ENCODE measurements around the gene ASB8.

DNA sequence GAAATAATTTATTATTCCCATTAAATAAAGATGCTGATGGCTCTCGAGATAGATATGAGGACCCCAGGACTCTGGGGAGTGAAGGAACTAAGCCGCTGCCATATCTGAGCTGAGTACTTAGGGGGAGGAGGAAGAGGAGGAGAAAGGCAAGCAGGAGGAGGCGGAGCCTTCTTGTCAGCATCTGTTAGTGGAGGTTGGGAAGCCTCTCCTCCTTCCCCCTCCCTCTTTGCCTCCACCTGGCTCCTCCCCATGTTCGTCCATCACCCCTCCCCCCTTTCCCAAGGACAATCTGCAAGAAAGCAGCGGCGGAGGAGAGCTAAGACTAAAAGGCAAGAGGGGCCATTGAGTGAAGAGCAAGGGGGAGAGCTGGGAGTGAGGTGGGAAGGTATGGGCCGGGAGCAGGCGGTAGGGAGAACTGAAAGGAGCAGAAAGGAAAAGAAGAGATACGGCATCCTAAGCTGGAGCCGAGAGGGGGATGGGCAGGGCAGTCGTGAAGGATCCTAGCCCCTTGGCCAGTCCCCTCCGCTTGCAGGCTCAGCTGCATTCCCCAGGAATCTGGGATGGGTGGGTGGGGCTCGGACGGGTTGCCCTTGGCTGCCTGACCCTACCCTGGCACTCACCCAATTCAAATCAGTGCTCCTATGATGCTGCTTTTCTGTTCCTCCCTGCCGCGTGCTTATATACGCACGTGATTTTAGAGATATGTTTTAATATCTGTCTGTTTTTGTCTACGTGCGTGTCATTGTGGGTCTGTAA lies 38.1 kb downstream of the ASB8 start, which contains the start of gene PFKM:
- TF ChIP-seq POLR2AphosphoS5 (IDR thresholded peaks at IDR 0.05; ENCODE audit: low read depth, low read length) (no peak), POLR2A (IDR thresholded peaks at IDR 0.05; ENCODE audit: low read depth, low read length) (0 out of 2 replicates have a peak, but pooled peaks have one; percentile 47), TAF1 (IDR thresholded peaks at IDR 0.05; ENCODE audit: low read depth, low read length) (no peak)

Data from GM12891 (cell line).